Upper lobe of left lung (tissue), 4 donors: ENCODE results near the gene MRPL2.

ENCODE experiments used
- CTCF ChIP-seq, 6 experiments: fragments of 450-650 bp in 4 of 6; fragments of 200-600 bp in 2 of 6; sonication (generic) in 2 of 6; IDR thresholded peaks; one replicate each; pipeline ENCODE4 v1.5.1; 2016 to 2019; ENCODE audit warnings: antibody characterized with exemption in 6 of 6
- POLR2A ChIP-seq, 4 donors: fragments of 450-650 bp; IDR thresholded peaks; one replicate each; pipeline ENCODE4 v1.5.1; 2016 to 2017; ENCODE audit warnings: antibody characterized with exemption in 4 of 4, mild to moderate bottlenecking in 2 of 4

- TF ChIP-seq POLR2A (IDR thresholded peaks at IDR 0.05) (no peak), CTCF (IDR thresholded peaks at IDR 0.05) (no peak)
Measured at GRCh38 chr6:43037706-43038105, 21.5 kb downstream of the MRPL2 start.
